IPS-15b (cell line): ENCODE data around the gene COL27A1.
"Not testable (repeated sequence)": the region's sequence is repeated elsewhere in the genome, so short reads cannot be mapped to it uniquely, and the experiment has no call there.

ENCODE experiments used
- H3K27me3 ChIP-seq: one replicate; pipeline ENCODE4 v1.6.1; 2013; ENCODE audit warnings: low read length; ENCODE audit not compliant: control insufficient read depth, insufficient read depth
- H3K36me3 ChIP-seq: one replicate; pipeline ENCODE4 v1.6.1; 2013; ENCODE audit warnings: low read length; ENCODE audit not compliant: control insufficient read depth, insufficient read depth
- H3K4me1 ChIP-seq: one replicate; pipeline ENCODE4 v1.6.1; 2013; ENCODE audit warnings: mild to moderate bottlenecking, low read length; ENCODE audit not compliant: control insufficient read depth, insufficient read depth
- H3K4me3 ChIP-seq: one replicate; pipeline ENCODE4 v1.5.1; 2013; ENCODE audit warnings: low read depth, low read length
- H3K9ac ChIP-seq: one replicate; pipeline ENCODE4 v1.6.1; 2013; ENCODE audit warnings: low read depth, mild to moderate bottlenecking, low read length
- H3K9me3 ChIP-seq: one replicate; pipeline ENCODE4 v1.6.1; 2013; ENCODE audit warnings: mild to moderate bottlenecking, low read length; ENCODE audit not compliant: control insufficient read depth, insufficient read depth

Gene COL27A1

DNA sequence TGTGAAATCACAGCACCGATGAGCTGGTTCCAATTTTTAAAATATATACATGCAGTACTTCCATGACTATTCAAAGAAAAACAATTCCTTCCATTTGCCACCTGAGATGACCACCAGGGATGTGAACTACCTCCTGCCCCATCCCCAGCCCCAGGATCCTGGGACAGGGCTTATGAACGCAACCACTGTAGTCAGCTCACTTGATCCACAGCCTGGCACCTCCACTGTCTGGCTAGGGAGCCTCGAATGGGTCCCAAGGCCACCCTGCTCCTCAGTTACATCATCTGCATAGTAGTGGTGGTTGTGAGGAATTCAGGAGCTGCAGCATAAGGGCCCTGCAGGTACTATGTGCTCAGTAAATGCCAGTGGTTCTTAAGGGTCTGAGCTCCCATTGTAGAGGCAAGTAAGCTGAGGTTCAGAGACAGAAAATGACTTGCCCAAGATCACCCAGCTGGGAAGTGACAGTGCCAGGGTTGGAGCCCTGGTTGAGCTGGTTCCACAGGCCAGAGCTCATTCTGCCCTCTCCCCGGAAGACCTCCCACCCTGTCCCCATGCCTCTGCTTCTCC, 177.2 kb downstream of the COL27A1 start:
- H3K9me3 ChIP-seq, H3K4me3 ChIP-seq, H3K36me3 ChIP-seq, H3K9ac ChIP-seq, H3K27me3 ChIP-seq, H3K4me1 ChIP-seq: not testable (repeated sequence)

- H3K27me3 ChIP-seq, H3K4me3 ChIP-seq, H3K9me3 ChIP-seq: not testable (repeated sequence)
Measured at GRCh38 chr9:114333718-114334117, 178.4 kb downstream of the COL27A1 start.

GRCh38 chr9:114334490-114334889, 179.2 kb downstream of the COL27A1 start:
- H3K9ac ChIP-seq, result no peak overlapping the region
- H3K4me1 ChIP-seq, result no peaks in the 10 kb centered on the region
- no peaks in the 10 kb centered on the region for H3K27me3 ChIP-seq
- no peak overlapping the region for H3K4me3 ChIP-seq
- H3K36me3 ChIP-seq, result peaks cover 11% of the 10 kb centered on the region
- H3K9me3 ChIP-seq, result no peaks in the 10 kb centered on the region

More at GRCh38 chr9:114333718-114334117, 178.4 kb downstream of the COL27A1 start:
- not testable (repeated sequence) for H3K9ac ChIP-seq, H3K4me1 ChIP-seq
- H3K36me3 ChIP-seq, result peaks cover 11% of the 10 kb centered on the region

DNA sequence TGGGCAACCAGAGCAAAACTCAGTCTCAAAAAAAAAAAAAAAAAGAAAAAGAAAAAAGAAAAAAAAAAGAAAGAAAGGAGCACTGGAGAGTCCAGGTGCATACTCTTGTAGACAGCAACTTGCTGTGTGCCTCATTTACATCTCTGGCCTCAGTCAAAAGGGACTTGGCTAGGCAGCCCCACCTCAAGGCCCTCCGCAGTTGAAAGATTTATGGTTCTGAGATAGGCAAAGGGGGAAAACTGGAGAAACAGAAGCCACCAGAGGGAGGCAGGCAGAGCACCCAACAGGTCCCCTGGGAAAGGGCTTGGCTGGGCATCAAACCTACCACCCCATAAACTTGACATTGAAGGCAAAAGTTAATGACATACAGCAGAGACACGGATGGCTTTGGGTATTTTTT, 180.4 kb downstream of the COL27A1 start:
- H3K9me3 ChIP-seq, result no peaks in the 10 kb centered on the region
- no peaks in the 10 kb centered on the region for H3K4me1 ChIP-seq
- no peak overlapping the region for H3K9ac ChIP-seq
- peaks cover 11% of the 10 kb centered on the region for H3K36me3 ChIP-seq
- H3K4me3 ChIP-seq, result no peak overlapping the region
- no peaks in the 10 kb centered on the region for H3K27me3 ChIP-seq

DNA sequence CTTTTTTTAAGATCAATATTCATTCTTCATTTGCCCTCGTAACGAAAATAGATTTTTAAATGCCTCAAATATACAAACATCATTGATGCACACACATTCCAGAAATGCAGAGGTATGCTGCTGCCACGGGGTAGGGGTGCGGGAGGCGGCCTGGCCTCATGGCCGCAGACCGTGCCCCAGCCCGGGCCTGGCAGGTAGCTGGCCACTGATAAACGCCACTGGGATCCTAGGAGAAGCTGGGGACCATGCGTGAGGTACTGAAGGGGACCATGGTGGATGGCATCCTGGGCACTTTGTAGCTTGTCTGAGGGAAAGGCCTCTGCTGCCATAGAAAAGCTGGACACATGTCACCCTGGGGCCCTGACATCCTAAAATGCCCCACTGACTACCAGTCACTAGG, 180.8 kb downstream of the COL27A1 start:
- no peaks in the 10 kb centered on the region for H3K27me3 ChIP-seq
- H3K9me3 ChIP-seq, result no peaks in the 10 kb centered on the region
- H3K9ac ChIP-seq, result no peak overlapping the region
- H3K4me1 ChIP-seq, result no peaks in the 10 kb centered on the region
- no peak overlapping the region for H3K4me3 ChIP-seq
- peaks cover 15% of the 10 kb centered on the region for H3K36me3 ChIP-seq

- H3K27me3 ChIP-seq, result no peaks in the 10 kb centered on the region
- H3K9me3 ChIP-seq, result no peaks in the 10 kb centered on the region
- no peaks in the 10 kb centered on the region for H3K4me1 ChIP-seq
- H3K36me3 ChIP-seq, result peaks cover 19% of the 10 kb centered on the region
- no peak overlapping the region for H3K9ac ChIP-seq
- H3K4me3 ChIP-seq, result no peak overlapping the region
Measured at GRCh38 chr9:114336699-114337395, 181.5 kb downstream of the COL27A1 start.

GRCh38 chr9:114338187-114338586, 182.8 kb downstream of the COL27A1 start:
- no peaks in the 10 kb centered on the region for H3K4me1 ChIP-seq
- H3K9me3 ChIP-seq, result no peaks in the 10 kb centered on the region
- H3K36me3 ChIP-seq, result peaks cover 24% of the 10 kb centered on the region
- no peak overlapping the region for H3K9ac ChIP-seq
- no peak overlapping the region for H3K4me3 ChIP-seq
- H3K27me3 ChIP-seq, result no peaks in the 10 kb centered on the region

GRCh38 chr9:114339130-114339908, 184.0 kb downstream of the COL27A1 start:
- Histone ChIP-seq H3K4me3 (no peak overlapping the region), H3K9me3 (no peaks in the 10 kb centered on the region), H3K9ac (no peak overlapping the region), H3K36me3 (peaks cover 24% of the 10 kb centered on the region), H3K4me1 (no peaks in the 10 kb centered on the region), H3K27me3 (no peaks in the 10 kb centered on the region)

- H3K27me3 ChIP-seq, result no peaks in the 10 kb centered on the region
- peaks cover 28% of the 10 kb centered on the region for H3K36me3 ChIP-seq
- no peak overlapping the region for H3K9ac ChIP-seq
- H3K4me1 ChIP-seq, result no peaks in the 10 kb centered on the region
- H3K9me3 ChIP-seq, result no peaks in the 10 kb centered on the region
- H3K4me3 ChIP-seq, result no peak overlapping the region
Measured at GRCh38 chr9:114341152-114341830, 186.0 kb downstream of the COL27A1 start.

- Histone ChIP-seq H3K36me3 (peaks cover 29% of the 10 kb centered on the region), H3K4me3 (no peak overlapping the region), H3K9ac (no peak overlapping the region), H3K4me1 (no peaks in the 10 kb centered on the region), H3K9me3 (no peaks in the 10 kb centered on the region), H3K27me3 (no peaks in the 10 kb centered on the region)
Measured at GRCh38 chr9:114341991-114342390, 186.7 kb downstream of the COL27A1 start.

GRCh38 chr9:114342755-114343440, 187.6 kb downstream of the COL27A1 start:
- Histone ChIP-seq H3K36me3 (peaks cover 31% of the 10 kb centered on the region), H3K4me1 (no peaks in the 10 kb centered on the region), H3K27me3 (no peaks in the 10 kb centered on the region), H3K4me3 (no peak overlapping the region), H3K9ac (no peak overlapping the region), H3K9me3 (no peaks in the 10 kb centered on the region)
